SK-N-SH (cell line): ENCODE measurements around the gene INAFM2.

Experiments
- POLR2AphosphoS5 ChIP-seq: IDR thresholded peaks from 2 replicates; pipeline ENCODE4 v1.6.1; 2012; ENCODE audit warnings: low read depth, low read length
- REST ChIP-seq: IDR thresholded peaks from 2 replicates; pipeline ENCODE4 v1.6.1; 2012; ENCODE audit warnings: mild to moderate bottlenecking, low read depth, low read length, moderate library complexity

GRCh38 chr15:40346579-40347558 is 23.4 kb downstream of the INAFM2 start:
- no peak for TF ChIP-seq REST
- no peak for TF ChIP-seq POLR2AphosphoS5
